HG02571 (cell line): ENCODE data around the gene BTBD2.

Source experiments
- ATAC-seq: cut with Tn5 transposase; IDR thresholded peaks from one replicate; pipeline ENCODE4 v1.9.1; 2021; ENCODE audit warnings: mild to moderate bottlenecking, moderate library complexity; ENCODE audit not compliant: unreplicated experiment

BTBD2 gene

DNA sequence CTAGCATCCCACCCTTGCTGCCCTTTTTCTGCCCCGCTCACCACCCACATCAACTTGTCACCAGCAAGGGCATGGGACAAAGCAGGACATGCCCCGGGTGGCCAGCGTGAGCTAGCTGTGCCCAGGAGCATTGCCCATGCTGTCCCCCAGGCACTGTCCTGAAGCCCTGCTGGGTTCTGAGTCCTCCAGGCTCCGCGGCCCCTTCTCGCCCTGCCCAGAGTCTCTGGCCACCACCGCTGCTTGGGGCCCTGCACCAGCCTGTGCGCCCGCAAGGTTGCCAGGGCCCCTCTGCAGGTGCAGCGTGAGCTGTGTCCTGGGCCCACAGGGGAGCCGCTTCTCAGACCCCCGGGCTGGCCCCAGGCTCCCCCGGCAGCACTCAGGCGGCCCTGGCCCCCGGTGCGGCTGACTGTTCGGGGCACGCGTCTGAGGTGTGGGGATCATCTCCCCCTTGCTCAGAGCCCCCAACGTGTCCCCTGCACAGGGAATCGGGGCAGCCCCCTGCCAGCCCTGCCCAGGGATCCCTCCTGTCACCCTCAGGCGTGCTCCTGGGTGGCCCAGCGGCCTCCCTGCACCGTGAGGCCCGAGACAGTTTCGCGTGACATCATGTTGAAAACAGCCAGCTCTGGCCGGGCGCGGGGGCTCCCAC lies 70.5 kb downstream of the BTBD2 start:
- no peak for ATAC-seq

DNA sequence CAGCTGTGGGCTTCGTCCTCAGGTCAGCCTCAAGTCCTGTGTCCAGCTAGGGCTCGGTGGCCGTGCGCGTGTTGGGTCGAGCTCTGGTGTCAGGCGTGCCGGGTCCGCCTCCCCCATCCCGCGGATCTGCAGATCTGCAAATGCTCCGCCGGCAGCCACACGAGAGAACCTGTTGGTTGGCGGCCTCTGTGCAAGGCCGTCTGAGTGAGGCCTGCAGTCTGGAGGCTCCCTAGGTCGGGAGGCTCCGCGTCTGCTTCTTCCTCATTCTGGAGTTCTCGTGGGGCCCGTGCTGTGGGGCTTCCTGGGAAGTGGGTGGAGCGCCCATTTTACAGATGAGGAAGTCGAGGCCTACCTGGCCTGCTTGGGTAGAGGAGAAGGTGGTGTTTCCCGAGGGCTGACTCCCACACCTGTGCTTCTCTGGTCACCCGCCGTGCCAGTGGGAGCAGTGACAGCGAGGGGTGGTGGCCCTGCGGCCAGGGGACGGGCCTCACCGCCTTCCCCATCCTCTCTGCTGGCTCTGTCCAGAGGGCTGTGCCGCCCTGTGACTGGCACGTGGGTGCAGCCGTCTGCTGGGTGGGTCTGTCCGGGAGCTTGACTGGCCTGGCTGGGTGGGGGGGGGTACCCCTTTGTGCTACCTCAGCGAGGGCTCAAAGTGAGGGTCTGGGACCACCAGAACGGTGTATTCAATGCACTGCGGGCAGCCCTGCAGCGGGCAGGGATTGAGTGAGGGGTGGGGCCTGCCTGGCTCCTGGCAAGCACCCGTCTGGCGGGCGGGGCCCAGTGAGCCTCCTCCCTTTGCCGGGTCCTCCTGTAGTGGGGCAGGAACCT lies 71.2 kb downstream of the BTBD2 start:
- no peak for ATAC-seq

DNA sequence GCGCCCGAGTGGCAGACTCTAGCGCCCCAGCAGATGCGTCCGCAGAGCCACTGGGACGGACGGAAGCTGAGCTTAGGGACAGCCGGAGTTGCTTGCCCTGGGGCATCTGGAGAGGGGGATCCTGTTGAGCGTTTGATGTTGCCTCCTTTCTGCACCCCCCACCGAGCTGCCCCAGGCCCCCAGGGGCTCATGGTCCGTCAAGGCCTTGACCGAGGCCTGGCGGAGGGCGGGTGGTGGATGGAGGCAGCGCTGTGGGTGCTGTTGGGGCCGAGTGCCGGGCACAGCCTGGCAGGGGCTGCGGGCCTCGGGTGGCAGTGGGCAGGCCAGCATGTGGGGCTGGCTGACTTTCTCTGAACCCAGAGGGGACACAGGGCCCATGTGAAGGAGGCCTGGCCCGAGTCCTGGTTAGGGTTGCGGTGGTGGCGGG lies 71.8 kb downstream of the BTBD2 start:
- ATAC-seq = no peak

DNA sequence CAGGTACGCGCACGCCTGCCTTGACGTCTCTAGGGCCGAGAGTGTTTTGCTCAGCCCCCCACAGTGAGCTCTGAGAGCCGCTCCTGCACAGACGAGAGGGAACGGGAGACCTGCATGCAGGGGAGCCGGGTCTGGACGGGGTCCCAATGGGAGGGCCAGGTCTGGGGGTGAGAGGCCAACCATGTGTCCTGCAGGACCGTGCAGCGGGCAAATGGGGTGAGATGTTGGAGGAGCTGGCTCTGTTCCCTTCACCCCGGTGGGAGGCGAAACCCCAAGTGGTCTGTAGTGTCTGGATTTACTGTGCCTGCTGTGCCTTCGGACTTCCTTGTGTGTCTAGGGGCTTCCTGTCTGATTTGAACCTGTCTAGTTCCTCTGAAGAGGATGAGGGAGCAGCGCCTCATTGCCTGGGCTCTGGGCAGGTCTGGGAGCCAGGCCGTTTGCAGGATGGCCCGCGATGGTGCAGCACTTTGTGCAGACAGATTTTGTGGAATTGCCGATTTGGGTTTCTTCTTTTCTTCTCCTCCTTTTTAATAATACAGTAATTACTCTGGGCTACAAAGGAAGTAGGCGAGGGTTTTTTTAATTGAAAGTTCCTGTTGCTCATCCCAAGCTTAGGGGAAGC lies 72.5 kb downstream of the BTBD2 start:
- no peak for ATAC-seq

DNA sequence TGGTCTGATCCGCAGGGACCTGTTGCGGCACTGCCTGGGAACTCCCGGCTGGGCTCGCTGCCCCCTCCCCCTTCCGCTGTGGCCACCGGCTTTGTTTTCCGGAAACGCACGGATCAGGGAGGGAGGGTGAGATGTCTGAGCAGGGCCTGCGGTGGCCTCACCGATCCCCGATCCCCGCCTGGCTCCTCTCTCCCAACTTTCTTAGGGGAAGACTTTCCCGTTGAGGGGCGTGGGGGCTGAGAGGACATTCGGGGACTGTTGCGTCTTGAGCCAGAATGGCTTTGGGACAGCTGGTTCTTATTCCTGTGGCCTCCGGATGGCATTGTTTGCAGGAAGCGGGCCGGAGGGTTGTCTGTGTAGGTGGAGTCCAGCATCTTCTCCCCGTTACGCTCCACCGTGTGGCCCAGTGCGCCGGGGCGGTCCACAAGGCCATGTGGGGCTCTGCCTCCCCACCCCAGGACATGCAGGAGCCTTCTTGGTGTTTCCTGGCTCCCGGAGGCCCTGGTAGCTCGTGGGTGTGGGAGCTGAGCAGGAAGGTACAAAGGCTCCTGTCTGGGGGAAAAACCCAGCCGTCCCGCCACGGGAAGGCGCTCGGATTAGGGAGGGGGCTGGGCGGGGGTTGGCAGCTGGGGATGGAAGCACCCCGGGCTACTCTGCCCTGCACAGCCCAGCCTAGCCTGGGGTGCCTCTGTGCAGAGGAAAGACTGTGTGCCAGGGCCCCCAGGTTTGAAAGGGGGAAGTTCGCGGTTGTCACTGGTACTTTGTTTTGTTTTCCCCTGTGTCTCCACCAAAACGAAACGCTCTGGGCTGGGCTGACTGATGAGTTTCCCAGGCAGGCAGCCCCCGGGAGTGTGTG lies 73.2 kb downstream of the BTBD2 start:
- peak; percentile 26 for ATAC-seq

DNA sequence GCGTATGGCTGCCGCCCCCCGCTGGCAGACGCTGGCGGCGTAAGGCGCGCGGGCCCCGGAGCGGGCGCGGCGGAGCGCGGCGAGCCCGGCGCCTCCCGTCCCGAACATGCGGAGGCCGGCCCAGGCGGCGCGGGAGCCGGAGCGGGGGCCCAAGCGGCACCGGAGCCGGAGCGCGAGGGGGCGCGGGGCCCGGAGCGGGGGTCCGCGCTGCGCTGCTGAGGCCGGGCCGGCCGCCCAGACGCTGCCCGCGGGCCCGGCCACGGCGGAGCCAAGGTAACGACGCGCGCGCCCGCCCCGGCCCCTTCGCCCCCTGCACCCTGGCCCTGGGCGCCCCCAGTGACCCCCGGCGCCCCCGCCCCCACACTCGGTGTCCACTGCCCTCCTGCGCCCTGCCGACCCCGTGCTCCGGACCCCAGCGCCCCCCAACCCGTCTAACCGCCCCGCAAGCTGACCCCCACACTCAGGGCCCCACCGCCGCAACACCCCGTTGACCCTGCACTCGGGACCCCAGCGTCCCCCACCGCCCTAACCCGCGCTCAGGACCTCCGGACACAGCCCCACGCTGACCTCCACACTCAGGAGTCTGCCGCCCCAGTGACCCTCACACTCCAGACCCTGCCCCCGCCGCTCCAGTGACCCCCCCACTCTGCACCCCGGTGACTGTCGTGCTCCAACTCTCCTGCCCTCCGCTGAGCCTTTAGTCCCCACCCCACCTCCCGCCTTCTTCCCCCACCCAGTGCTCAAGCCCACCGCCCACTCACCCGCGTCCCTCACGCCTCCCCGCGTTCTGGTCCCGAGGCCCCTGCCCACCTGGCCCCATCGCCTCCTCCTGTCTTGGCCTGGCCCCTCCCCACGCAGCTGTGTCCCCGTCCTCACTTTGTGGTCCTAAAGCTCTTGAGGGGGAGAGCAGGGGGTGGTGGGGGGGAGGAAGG lies 74.1 kb downstream of the BTBD2 start, which contains the start of gene CSNK1G2:
TSS of gene CSNK1G2 (plus strand) at position 27 of the 932 bp plus-strand sequence. CDS start 28,601 bp downstream, outside the sequence.
- ATAC-seq = peak; percentile 1

DNA sequence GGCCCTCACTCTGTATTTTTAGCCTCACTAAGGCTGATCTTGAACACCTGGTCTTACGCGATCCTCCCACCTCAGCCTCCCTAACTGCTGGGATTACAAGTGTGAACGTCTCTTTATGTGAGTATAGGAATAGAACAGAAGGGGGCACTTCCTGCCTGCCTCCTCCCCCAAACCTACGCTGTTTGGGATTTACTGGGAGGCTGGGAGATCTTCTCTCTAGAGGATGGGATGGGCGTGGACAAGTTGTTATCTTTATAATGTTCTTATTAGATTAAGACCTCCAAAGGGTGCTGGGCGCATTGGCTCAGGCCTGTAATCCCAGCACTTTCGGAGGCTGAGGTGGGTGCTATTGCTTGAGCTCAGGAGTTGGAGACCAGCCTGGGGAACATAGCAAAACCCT lies 77.4 kb downstream of the BTBD2 start:
- no peak for ATAC-seq

DNA sequence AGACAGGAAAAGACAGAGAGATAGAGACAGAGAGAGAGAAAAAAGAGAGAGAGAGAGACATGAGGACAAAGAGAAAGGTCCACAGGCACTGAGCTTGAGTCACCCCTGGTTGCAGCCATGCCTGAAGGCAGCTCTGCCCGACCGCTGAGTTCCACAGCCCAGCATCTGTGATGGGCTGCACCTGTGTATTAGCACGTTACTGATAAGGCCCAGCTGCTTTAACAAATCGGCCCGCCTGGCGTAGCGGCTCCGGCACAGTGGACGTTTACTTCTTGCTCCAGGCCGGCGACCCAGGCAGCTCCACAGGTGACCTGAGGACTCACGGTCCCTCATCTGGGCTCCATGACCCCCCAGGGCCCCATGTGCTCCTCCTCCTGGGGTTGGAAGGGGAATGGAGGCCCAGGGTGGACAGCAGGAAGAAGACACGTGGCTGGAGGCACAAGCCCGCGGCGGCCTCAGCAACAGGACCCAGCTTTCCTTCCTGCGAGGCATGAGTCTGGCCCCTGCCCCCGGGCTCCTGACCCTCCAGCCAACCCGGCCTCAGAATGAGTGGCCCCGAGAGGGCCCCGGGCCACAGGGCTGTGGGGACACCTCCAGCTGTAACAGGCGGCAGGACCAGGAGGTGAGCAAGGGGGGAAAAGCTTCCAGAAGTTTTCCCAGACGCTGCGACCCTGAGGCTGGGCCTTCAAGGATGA lies 78.5 kb downstream of the BTBD2 start:
- ATAC-seq = no peak

DNA sequence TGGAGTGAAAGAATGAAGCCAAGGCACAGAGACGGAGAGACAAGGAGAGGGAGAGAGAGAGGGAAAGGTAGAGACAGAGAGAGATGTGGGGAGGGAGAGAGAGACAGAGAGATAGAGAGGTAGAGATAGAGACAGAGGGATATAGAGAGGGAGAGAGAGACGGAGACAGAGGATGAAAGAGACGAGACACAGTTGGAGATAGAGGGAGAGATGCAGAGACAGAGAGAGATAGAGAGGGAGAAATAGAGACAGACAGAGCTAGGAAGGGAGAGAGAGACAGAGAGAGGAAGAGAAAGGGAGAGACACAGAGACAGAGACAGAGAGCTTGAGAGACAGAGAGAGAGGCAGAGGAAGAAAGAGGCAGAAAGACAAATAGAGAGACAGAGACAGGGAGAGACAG lies 79.1 kb downstream of the BTBD2 start:
- ATAC-seq = no peak

DNA sequence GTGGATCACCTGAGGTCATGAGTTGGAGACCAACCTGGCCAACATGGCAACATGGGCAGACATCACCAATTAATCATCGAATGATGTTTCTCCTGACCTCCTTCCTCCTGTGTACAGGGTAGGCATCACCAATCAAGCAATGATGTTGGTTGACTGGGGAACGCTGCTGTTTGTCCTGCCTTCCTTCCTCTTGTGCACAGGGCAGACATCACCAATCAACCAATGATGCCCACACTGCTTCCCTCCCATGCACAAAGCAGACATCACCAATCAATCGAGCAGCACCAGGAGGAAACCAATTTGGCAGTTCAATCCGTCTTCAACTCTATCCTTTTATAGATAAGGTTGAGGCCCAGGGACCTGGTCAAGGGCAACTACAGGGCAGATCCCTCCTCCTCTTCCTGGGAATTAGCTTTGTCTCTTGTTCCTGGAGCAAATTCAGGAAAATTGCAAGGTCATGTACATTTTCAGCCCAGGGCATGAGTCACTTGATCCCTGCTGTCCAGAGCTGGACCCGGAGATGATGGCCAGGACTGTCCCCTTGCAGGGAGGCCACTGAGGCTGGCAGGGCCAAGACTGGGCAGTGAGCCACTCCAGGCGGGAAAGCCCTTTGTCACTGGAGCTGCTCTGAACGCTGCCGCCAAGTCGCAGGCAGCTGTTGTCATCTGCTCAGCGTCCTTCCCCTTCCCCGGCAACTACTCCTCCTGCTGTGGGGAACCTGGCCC lies 79.9 kb downstream of the BTBD2 start:
- ATAC-seq = no peak
